ENCODE results near the gene NGDN. TPM values are rescaled to one million over a fixed set of nuclear protein-coding genes. Genes with fewer than 3 reads are reported as not detected.

Gene NGDN
- total and polyA plus RNA-seq, 3 experiments from 2014 or later = 74.9 to 88.7 (median 82.7) TPM

DNA sequence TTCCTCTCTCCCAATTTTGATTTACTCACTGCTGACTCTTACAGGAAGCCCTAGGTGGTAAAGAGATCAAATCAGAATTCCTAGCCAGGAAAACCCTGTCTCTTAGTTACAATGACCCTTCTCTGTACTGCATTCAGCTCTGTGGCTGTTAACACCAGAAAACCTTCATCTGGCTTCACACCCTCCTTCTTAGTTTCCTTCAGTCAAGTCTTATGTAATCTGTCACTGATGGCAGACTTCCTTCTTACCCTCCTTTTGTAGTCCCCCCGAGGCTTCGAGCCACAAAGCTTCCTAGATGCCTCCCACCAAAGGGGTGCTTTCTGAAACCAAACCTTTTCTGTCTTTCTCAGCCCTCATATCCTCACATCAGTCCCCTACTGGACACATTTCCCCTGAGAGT, 16.5 kb downstream of the NGDN start:
- CTCF ChIA-PET = interaction anchor here (1.1 to 1.6 kb wide), 2 partner anchors 77 to 106 kb away, joined by 3 to 4 read pairs; no protein-coding TSS in a partner anchor
- POLR2A ChIA-PET = no interaction called here
- no peaks in the 10 kb centered on the region for H3K27me3 Mint-ChIP-seq
- H3K27ac Mint-ChIP-seq = peak overlapping the region in 1 of 8 donors; percentile 29
- no peak for DNase-seq
- no peaks in the 10 kb centered on the region for H3K36me3 ChIP-seq (ENCODE audit: insufficient read depth, low read length)
- no peaks in the 10 kb centered on the region for H3K4me1 ChIP-seq (ENCODE audit: insufficient read depth, low read length)
- H3K9me3 Mint-ChIP-seq = no peaks in the 10 kb centered on the region
- H3K4me3 ChIP-seq (ENCODE audit: low read length) = no peak overlapping the region
- H3K27me3 ChIP-seq (ENCODE audit: insufficient read depth, low read length, poor library complexity, severe bottlenecking) = no peaks in the 10 kb centered on the region
- no peak overlapping the region for H3K27ac ChIP-seq (ENCODE audit: low read depth, low read length)
- peaks cover 0 to 64% (median 20%) of the 10 kb centered on the region in 3 donors for H3K36me3 Mint-ChIP-seq
- H3K4me3 Mint-ChIP-seq = no peak overlapping the region
- H3K4me1 Mint-ChIP-seq = no peaks in the 10 kb centered on the region
- H3K9me3 ChIP-seq (ENCODE audit: low read length) = no peaks in the 10 kb centered on the region

- Mint-ChIP-seq H3K9me3 (no peaks in the 10 kb centered on the region), H3K36me3 (peaks cover 0 to 59% (median 18%) of the 10 kb centered on the region in 3 donors), H3K4me3 (no peak overlapping the region), H3K27ac (no peak overlapping the region), H3K27me3 (no peaks in the 10 kb centered on the region), H3K4me1 (no peaks in the 10 kb centered on the region)
- H3K9me3 ChIP-seq (ENCODE audit: low read length) = no peaks in the 10 kb centered on the region
- H3K27ac ChIP-seq (ENCODE audit: low read depth, low read length) = no peak overlapping the region
- H3K4me1 ChIP-seq (ENCODE audit: insufficient read depth, low read length) = no peaks in the 10 kb centered on the region
- no peak overlapping the region for H3K4me3 ChIP-seq (ENCODE audit: low read length)
- H3K36me3 ChIP-seq (ENCODE audit: insufficient read depth, low read length) = no peaks in the 10 kb centered on the region
- DNase-seq = no peak
- ChIA-PET CTCF (no interaction called here), POLR2A (no interaction called here)
- H3K27me3 ChIP-seq (ENCODE audit: insufficient read depth, low read length, poor library complexity, severe bottlenecking) = no peaks in the 10 kb centered on the region
Observed at GRCh38 chr14:23487216-23487615, 17.7 kb downstream of the NGDN start.

- H3K4me3 Mint-ChIP-seq = no peak overlapping the region
- H3K4me3 ChIP-seq (ENCODE audit: low read length) = no peak overlapping the region
- H3K27ac ChIP-seq (ENCODE audit: low read depth, low read length) = no peak overlapping the region
- H3K27ac Mint-ChIP-seq = peak overlapping the region in 2 of 8 donors; percentile 10 to 39
- H3K36me3 Mint-ChIP-seq = peaks cover 0 to 32% (median 6%) of the 10 kb centered on the region in 3 donors
- no peaks in the 10 kb centered on the region for H3K9me3 Mint-ChIP-seq
- H3K27me3 ChIP-seq (ENCODE audit: insufficient read depth, low read length, poor library complexity, severe bottlenecking) = no peaks in the 10 kb centered on the region
- no peaks in the 10 kb centered on the region for H3K27me3 Mint-ChIP-seq
- POLR2A ChIA-PET = no interaction called here
- H3K9me3 ChIP-seq (ENCODE audit: low read length) = no peaks in the 10 kb centered on the region
- H3K36me3 ChIP-seq (ENCODE audit: insufficient read depth, low read length) = no peaks in the 10 kb centered on the region
- CTCF ChIA-PET = no interaction called here
- H3K4me1 ChIP-seq (ENCODE audit: insufficient read depth, low read length) = no peaks in the 10 kb centered on the region
- DNase-seq = no peak
- no peaks in the 10 kb centered on the region for H3K4me1 Mint-ChIP-seq
Observed at GRCh38 chr14:23492618-23493272, 23.2 kb downstream of the NGDN start.

- no peak overlapping the region for H3K27ac ChIP-seq (ENCODE audit: low read depth, low read length)
- no peak for DNase-seq
- Mint-ChIP-seq H3K4me3 (no peak overlapping the region), H3K27me3 (no peaks in the 10 kb centered on the region), H3K36me3 (peaks cover 0 to 22% (median 6%) of the 10 kb centered on the region in 3 donors), H3K9me3 (no peaks in the 10 kb centered on the region), H3K4me1 (no peaks in the 10 kb centered on the region), H3K27ac (peak overlapping the region in 1 of 8 donors; percentile 19)
- POLR2A ChIA-PET = no interaction called here
- H3K36me3 ChIP-seq (ENCODE audit: insufficient read depth, low read length) = no peaks in the 10 kb centered on the region
- no peak overlapping the region for H3K4me3 ChIP-seq (ENCODE audit: low read length)
- H3K4me1 ChIP-seq (ENCODE audit: insufficient read depth, low read length) = no peaks in the 10 kb centered on the region
- no peaks in the 10 kb centered on the region for H3K27me3 ChIP-seq (ENCODE audit: insufficient read depth, low read length, poor library complexity, severe bottlenecking)
- no peaks in the 10 kb centered on the region for H3K9me3 ChIP-seq (ENCODE audit: low read length)
- CTCF ChIA-PET = no interaction called here
Observed at GRCh38 chr14:23494223-23494622, 24.7 kb downstream of the NGDN start.

GRCh38 chr14:23512156-23512555, 42.7 kb downstream of the NGDN start:
- no peak overlapping the region for H3K4me3 ChIP-seq (ENCODE audit: low read length)
- Mint-ChIP-seq H3K27me3 (peaks cover 0 to 2% of the 10 kb centered on the region in 2 donors), H3K4me3 (peak overlapping the region in 6 of 7 donors; percentile 36 to 76 (median 68)), H3K27ac (peak overlapping the region in 3 of 8 donors; percentile 47 to 69 (median 68)), H3K9me3 (no peaks in the 10 kb centered on the region), H3K4me1 (peaks cover 3 to 11% (median 5%) of the 10 kb centered on the region in 3 donors), H3K36me3 (peaks cover 2 to 18% (median 4%) of the 10 kb centered on the region in 3 donors)
- peak in 1 of 5 donors; percentile 24 for DNase-seq
- no peaks in the 10 kb centered on the region for H3K9me3 ChIP-seq (ENCODE audit: low read length)
- no peaks in the 10 kb centered on the region for H3K27me3 ChIP-seq (ENCODE audit: insufficient read depth, low read length, poor library complexity, severe bottlenecking)
- ChIA-PET CTCF (no interaction called here), POLR2A (no interaction called here)
- peaks cover 6% of the 10 kb centered on the region for H3K4me1 ChIP-seq (ENCODE audit: insufficient read depth, low read length)
- H3K36me3 ChIP-seq (ENCODE audit: insufficient read depth, low read length) = no peaks in the 10 kb centered on the region
- no peak overlapping the region for H3K27ac ChIP-seq (ENCODE audit: low read depth, low read length)

DNA sequence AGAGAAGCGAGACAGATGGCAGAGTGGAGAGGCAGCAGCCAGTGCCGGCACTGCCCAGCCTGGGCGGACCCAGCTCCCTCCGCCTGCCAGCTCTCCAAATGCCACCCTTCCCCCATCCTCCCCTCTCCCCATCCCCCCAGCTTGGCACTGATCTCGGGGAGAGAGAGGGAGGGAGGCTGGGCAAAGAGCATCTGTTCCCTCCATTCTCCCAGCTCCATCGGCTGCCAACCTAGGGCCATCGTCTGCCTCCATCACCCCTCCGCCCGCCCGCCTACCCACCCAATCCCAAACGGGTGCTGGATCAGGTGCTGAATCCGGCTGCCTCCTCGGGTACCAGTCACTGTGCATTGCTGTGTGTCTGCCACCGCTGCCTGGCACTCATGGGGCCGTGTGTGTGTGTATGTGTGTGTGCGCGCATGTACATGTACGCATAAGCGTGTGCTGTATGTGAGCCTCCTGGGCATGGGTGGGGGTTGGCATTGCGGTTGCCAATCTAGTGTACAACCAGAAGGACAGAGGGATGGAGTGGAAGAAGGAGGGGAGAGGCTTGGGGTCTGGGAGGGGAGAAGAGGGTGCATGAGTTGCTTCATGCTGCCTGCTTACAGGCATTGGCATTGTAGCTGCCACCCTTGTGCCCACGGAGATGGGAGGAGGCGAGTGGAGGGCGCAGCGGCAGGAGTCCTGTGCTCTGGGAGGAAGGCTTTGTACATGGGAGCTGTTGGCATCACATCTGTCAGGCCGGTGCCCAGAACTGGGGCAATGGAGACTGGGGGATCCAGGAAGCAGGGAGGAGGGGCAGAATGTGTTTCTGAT, 43.7 kb downstream of the NGDN start:
- no peaks in the 10 kb centered on the region for H3K36me3 ChIP-seq (ENCODE audit: insufficient read depth, low read length)
- H3K4me3 Mint-ChIP-seq = peak overlapping the region in 1 of 7 donors; percentile 16
- H3K27me3 ChIP-seq (ENCODE audit: insufficient read depth, low read length, poor library complexity, severe bottlenecking) = no peaks in the 10 kb centered on the region
- H3K9me3 ChIP-seq (ENCODE audit: low read length) = no peaks in the 10 kb centered on the region
- no peak for DNase-seq
- H3K4me1 ChIP-seq (ENCODE audit: insufficient read depth, low read length) = peaks cover 6% of the 10 kb centered on the region
- H3K36me3 Mint-ChIP-seq = peaks cover 2 to 11% (median 4%) of the 10 kb centered on the region in 3 donors
- no peaks in the 10 kb centered on the region for H3K9me3 Mint-ChIP-seq
- peaks cover 0 to 2% of the 10 kb centered on the region in 2 donors for H3K27me3 Mint-ChIP-seq
- ChIA-PET POLR2A (no interaction called here), CTCF (interaction anchor here (1.7 kb wide), 1 partner anchor 16 kb away, joined by 4 read pairs; no protein-coding TSS in a partner anchor)
- no peak overlapping the region for H3K4me3 ChIP-seq (ENCODE audit: low read length)
- H3K27ac ChIP-seq (ENCODE audit: low read depth, low read length) = no peak overlapping the region
- peaks cover 3 to 11% (median 5%) of the 10 kb centered on the region in 3 donors for H3K4me1 Mint-ChIP-seq
- no peak overlapping the region for H3K27ac Mint-ChIP-seq

- no peak overlapping the region for H3K4me3 Mint-ChIP-seq
- Histone ChIP-seq H3K36me3 (ENCODE audit: insufficient read depth, low read length) (no peaks in the 10 kb centered on the region), H3K9me3 (ENCODE audit: low read length) (no peaks in the 10 kb centered on the region), H3K27me3 (ENCODE audit: insufficient read depth, low read length, poor library complexity, severe bottlenecking) (no peaks in the 10 kb centered on the region), H3K27ac (ENCODE audit: low read depth, low read length) (no peak overlapping the region), H3K4me3 (ENCODE audit: low read length) (no peak overlapping the region), H3K4me1 (ENCODE audit: insufficient read depth, low read length) (peaks cover 6% of the 10 kb centered on the region)
- no peak for DNase-seq
- H3K27me3 Mint-ChIP-seq = peaks cover 0 to 2% of the 10 kb centered on the region in 2 donors
- no peak overlapping the region for H3K27ac Mint-ChIP-seq
- CTCF ChIA-PET = interaction anchor here (1.7 kb wide), 1 partner anchor 16 kb away, joined by 4 read pairs; no protein-coding TSS in a partner anchor
- peaks cover 2 to 11% (median 4%) of the 10 kb centered on the region in 3 donors for H3K36me3 Mint-ChIP-seq
- H3K4me1 Mint-ChIP-seq = peaks cover 3 to 11% (median 5%) of the 10 kb centered on the region in 3 donors
- H3K9me3 Mint-ChIP-seq = no peaks in the 10 kb centered on the region
- POLR2A ChIA-PET = no interaction called here
Observed at GRCh38 chr14:23513818-23514643, 44.5 kb downstream of the NGDN start.

Data from CD8-positive, alpha-beta memory T cell (primary cell).